ENCODE measurements around the gene ZSWIM6. TPM values are rescaled to one million over a fixed set of nuclear protein-coding genes. Genes with fewer than 3 reads are reported as not detected.

Gene ZSWIM6
- total and polyA plus RNA-seq, 11 donors: 1.9 to 14.9 (median 6.3) TPM

DNA sequence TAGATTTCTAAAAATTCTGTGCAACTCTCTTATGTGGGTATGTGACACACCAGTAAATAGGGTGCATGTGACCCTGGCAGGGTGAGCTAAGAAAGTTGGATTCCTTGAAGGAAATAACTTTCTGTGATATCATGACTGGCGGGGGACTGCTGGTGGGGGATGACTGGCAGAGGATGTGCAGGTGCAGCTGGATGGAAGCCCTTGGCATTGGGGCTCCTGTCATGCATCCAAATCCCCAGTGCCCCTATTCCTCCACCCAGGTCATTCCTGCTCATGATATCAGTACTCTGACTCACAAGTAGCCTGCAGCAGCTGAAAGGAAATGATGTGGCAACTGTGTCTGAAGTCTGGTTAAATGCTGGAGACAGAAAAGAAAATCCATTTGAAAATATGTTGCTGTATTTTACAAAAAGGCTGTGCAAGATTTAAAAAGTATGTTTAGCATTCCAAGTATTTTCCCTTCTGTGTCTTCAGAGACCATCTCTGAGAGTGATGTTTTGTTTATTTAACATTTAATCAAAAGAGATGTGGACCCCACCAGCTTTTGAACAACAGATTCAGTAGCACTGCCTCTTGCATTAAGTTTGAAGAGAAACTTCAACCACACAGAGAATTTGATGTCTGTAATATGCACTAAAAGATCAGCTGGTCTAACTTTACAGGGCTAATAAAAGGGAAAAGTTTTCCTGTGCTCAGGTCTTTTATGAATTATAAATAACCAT, 17.9 kb upstream of the ZSWIM6 start:
- H3K4me1 ChIP-seq: peaks cover 0 to 23% (median 2%) of the 10 kb centered on the region in 12 donors
- DNase-seq: no peak
- intact Hi-C loops (cut with DNase I): no loop called here
- peak in 2 of 4 donors; percentile 77 to 85 for ATAC-seq
- H3K36me3 ChIP-seq: no peaks in the 10 kb centered on the region
- H3K27ac ChIP-seq: peak overlapping the region in 1 of 12 donors; percentile 59
- WGBS, 4 donors: 37 to 56% (median 47%) methylated on average over 1 of the region's 1 CpG
- no peaks in the 10 kb centered on the region for H3K27me3 ChIP-seq
- H3K4me3 ChIP-seq: no peak overlapping the region
- TF ChIP-seq, protein P1, sequence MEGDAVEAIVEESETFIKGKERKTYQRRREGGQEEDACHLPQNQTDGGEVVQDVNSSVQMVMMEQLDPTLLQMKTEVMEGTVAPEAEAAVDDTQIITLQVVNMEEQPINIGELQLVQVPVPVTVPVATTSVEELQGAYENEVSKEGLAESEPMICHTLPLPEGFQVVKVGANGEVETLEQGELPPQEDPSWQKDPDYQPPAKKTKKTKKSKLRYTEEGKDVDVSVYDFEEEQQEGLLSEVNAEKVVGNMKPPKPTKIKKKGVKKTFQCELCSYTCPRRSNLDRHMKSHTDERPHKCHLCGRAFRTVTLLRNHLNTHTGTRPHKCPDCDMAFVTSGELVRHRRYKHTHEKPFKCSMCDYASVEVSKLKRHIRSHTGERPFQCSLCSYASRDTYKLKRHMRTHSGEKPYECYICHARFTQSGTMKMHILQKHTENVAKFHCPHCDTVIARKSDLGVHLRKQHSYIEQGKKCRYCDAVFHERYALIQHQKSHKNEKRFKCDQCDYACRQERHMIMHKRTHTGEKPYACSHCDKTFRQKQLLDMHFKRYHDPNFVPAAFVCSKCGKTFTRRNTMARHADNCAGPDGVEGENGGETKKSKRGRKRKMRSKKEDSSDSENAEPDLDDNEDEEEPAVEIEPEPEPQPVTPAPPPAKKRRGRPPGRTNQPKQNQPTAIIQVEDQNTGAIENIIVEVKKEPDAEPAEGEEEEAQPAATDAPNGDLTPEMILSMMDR (IDR thresholded peaks at IDR 0.05): no peak
- no peak for TF ChIP-seq POLR2A (IDR thresholded peaks at IDR 0.05)
- H3K9me3 ChIP-seq: no peaks in the 10 kb centered on the region

DNA sequence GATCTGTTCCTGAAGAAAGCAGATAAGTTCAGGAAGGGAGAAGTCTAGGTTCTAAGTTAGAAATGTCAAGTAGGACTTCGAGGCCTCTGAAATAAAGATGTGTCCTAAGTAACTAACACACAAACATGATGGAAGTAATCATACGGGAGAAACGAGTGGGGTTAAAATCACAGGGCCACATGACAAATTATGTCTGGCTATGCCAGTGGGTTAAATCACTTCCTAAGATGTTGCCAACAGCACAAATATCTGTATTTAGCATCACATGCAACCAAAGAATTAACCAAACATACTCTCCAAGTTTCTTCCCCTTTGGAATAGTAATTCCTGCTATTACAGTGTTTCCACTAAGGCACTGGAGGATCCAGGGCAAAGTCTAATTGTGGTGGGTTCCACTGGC, 13.7 kb upstream of the ZSWIM6 start:
- ATAC-seq: no peak
- DNase-seq: no peak
- 78 to 84% (median 79%) methylated on average over 3 of the region's 3 CpGs for WGBS, 4 donors
- H3K4me1 ChIP-seq: peaks cover 0 to 59% (median 6%) of the 10 kb centered on the region in 12 donors
- intact Hi-C loops (cut with DNase I): no loop called here
- no peaks in the 10 kb centered on the region for H3K9me3 ChIP-seq
- no peaks in the 10 kb centered on the region for H3K27me3 ChIP-seq
- H3K4me3 ChIP-seq: no peak overlapping the region
- H3K36me3 ChIP-seq: no peaks in the 10 kb centered on the region
- no peak for TF ChIP-seq POLR2A (IDR thresholded peaks at IDR 0.05)
- H3K27ac ChIP-seq: peak overlapping the region in 1 of 12 donors; percentile 89

DNA sequence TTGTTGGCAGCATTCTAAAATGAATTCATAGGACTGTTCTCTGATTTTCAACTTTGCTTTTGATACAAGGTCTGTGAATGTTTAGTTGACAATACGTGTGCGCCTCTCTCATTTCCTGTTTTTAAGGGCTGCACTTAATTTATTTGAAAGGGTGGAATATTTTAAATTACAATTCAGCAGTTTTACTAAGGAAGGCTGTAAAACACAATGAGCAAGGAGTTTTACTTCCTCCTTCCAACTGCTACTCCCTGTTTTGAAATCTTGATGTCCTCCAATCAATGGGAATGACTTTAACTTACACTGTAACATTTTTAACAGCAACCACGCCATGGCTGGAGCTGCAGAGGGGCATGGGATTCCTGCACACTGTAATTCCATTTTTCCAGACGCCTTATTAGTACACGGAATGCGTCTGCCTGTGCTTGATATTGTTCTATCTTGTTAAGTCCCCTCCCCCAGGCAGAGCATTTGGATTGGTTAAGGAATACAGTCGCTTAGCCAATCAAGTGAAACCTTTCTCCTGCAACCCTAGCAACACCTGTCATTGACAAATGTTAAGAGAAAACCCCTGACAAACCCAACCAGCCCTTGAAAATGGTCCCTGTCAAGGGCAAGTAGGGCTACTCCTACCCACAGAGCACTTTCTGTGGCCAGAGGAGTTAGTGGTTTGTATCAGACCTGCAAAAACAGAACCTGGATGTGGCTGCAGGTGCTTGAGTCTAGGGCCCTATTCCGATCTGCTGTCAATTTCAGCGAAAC, 12.5 kb upstream of the ZSWIM6 start:
- peak overlapping the region in 6 of 12 donors; percentile 0 to 89 (median 40) for H3K27ac ChIP-seq
- no peaks in the 10 kb centered on the region for H3K27me3 ChIP-seq
- H3K4me3 ChIP-seq: peak overlapping the region in 3 of 12 donors; percentile 1 to 28 (median 10)
- H3K4me1 ChIP-seq: peaks cover 0 to 58% (median 4%) of the 10 kb centered on the region in 12 donors
- intact Hi-C loops (cut with DNase I): loop anchor here in 2 of 10 donors (10.0 kb wide), 2 partner anchors 135 to 155 kb away; partner anchors contain the start of gene SMIM15 (in 1 of the 2)
- WGBS, 4 donors: 40 to 52% (median 42%) methylated on average over 9 of the region's 9 CpGs
- DNase-seq (peak in 2 of 5 donors; percentile 21 to 29), ATAC-seq (peak; percentile 48 to 83 (median 71))
- no peaks in the 10 kb centered on the region for H3K36me3 ChIP-seq
- no peaks in the 10 kb centered on the region for H3K9me3 ChIP-seq
- TF ChIP-seq POLR2A (IDR thresholded peaks at IDR 0.05): no peak
- TF ChIP-seq, protein P1 (IDR thresholded peaks at IDR 0.05): no peak

DNA sequence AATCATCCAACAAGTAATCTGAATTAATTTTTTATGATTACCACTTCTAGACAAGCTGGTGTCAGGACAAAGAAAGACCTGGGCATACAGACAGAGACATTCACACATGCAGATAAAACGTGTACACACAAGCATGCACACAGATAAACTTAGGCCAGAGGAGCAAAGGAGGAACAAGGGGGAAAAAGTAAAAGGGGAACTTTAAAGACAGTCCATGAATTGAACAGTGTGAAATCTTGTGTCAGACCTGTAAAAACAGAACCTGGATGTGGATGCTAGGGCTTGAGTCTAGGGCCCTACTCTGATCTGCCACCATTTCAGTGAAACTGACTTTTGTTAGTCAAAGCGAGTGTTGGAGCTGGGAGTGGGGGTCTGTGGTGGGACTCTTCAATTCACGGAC, 11.2 kb upstream of the ZSWIM6 start:
- H3K27ac ChIP-seq: peak overlapping the region in 1 of 12 donors; percentile 89
- no peak overlapping the region for H3K4me3 ChIP-seq
- TF ChIP-seq, protein P1 (IDR thresholded peaks at IDR 0.05): no peak
- no peak for TF ChIP-seq POLR2A (IDR thresholded peaks at IDR 0.05)
- intact Hi-C loops (cut with DNase I): loop anchor here in 2 of 10 donors (10.0 kb wide), 2 partner anchors 136 to 156 kb away; partner anchors contain the start of gene SMIM15 (in 1 of the 2)
- peaks cover 0 to 58% (median 4%) of the 10 kb centered on the region in 12 donors for H3K4me1 ChIP-seq
- H3K36me3 ChIP-seq: no peaks in the 10 kb centered on the region
- ATAC-seq (peak in 1 of 4 donors; percentile 58), DNase-seq (no peak)
- no peaks in the 10 kb centered on the region for H3K9me3 ChIP-seq
- no peaks in the 10 kb centered on the region for H3K27me3 ChIP-seq
- 81 to 89% (median 86%) methylated on average over 3 of the region's 3 CpGs for WGBS, 4 donors

Data from heart left ventricle (tissue), 16 donors.